ENCODE measurements around the gene ZFPM1.

GRCh38 chr16:88442383-88442726, 10.7 kb upstream of the ZFPM1 start:
- TF ChIP-seq CTCF (IDR thresholded peaks at IDR 0.05) (no peak), ZFX (IDR thresholded peaks at IDR 0.05; ENCODE audit: borderline replicate concordance) (no peak)

All from 22Rv1 (cell line).